HG03378 (cell line): ENCODE measurements around the gene NAP1L1.

ENCODE experiments used
- ATAC-seq: cut with Tn5 transposase; IDR thresholded peaks from one replicate; pipeline ENCODE4 v1.9.1; 2021; ENCODE audit warnings: mild to moderate bottlenecking, moderate library complexity; ENCODE audit not compliant: unreplicated experiment

The NAP1L1 gene

DNA sequence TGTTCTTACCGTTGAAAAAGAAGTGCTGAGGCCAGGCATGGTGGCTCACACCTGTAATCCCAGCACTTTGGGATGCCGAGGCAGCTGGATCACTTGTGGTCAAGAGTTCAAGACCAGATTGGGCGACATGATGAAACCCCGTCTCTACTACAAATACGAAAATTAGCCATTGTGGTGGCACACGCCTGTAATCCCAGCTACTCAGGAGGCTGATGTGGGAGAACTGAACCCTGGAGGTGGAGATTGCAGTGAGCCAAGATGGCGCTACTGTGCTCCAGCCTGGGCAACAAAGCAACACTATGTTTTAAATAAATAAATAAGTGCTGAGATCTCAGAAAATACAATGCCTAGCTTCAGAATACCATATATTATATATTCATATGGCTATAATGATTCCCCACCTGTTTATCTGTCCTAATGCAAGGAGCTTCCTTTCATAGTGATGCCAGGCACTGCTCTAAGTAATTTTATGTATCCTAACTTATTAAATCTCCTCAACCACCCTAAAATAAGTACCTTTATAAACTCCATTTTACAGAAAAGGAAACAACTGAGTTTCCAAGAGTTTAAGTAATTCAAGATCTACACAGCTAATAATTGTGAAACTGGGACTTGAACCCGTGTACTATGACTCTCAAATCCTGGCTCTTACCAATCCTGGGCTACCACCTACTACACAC is 60.2 kb downstream of the NAP1L1 start:
- ATAC-seq = no peak

DNA sequence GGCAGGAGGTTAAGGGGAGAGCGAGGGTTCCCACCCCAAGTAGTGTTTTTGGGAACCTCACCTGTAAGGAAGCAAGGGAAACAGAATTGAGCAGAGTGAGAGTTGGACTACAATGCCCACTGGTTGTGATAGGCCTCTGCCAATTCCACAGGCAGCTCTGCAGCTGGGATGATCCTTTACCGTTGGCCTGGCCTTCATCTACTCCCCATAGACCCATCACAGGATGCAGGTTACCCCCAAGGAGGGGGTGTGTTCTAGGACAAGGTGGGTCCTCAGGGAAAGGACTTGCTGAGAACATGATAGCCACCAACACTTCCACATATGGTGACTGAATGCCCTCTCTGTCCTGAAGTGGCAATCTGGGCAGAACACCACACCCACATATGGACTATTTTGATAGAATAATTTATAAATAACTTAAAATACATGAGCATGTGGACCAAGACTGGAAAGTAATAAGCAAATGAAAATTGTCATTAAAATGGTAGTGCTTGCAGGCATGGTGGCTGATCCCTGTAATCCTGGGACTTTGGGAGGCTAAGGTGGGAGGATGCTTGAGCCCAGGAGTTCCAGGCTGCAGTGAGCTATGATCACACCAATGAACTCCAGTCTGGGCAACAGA is 61.3 kb downstream of the NAP1L1 start:
- no peak for ATAC-seq

GRCh38 chr12:76022506-76022905 is 62.0 kb downstream of the NAP1L1 start:
- ATAC-seq = no peak

- ATAC-seq = peak; percentile 66
Measured at GRCh38 chr12:76020731-76021672, 63.5 kb downstream of the NAP1L1 start.

GRCh38 chr12:76020281-76020680 is 64.2 kb downstream of the NAP1L1 start:
- peak; percentile 57 for ATAC-seq

DNA sequence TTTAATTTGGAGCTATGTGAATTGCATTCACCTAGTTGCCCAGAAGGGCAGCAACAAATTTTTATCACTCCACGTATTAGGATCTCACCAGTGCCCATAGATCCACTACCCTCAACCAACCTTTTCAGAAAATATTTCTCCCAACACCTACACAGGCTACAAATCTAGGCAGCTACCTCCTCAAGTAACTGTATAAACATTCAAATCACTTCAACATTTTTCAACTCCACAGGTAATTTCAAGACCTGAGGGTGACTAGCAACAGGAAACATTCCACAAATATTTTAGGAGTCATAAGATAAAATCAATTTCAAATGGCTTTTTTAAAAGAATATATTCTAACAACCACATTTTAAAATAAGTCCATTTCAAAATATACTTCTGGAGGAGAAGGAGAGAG is 65.8 kb downstream of the NAP1L1 start:
- ATAC-seq = no peak

GRCh38 chr12:76018111-76018510 is 66.4 kb downstream of the NAP1L1 start:
- ATAC-seq = no peak

GRCh38 chr12:76014007-76014406 is 70.5 kb downstream of the NAP1L1 start:
- ATAC-seq = no peak

DNA sequence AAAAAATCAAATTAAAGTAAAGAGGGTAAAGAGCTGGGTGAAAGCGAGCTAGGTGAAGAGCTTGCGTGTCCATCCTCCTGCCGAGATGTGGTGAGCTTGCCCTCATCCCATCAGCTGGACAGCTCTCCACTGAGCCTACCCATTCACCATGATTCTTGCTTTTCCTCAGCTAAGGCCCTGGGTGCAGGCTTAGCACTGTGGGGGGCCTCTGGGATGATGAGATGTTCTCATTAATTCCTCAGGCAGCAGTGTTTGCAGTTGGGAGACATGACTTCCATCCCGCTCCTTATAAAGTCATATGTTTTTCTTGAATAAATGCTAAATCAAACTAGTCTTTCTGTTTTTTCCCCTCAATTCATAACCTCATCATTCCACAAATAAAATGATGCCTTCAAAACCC is 70.9 kb downstream of the NAP1L1 start:
- ATAC-seq = no peak

GRCh38 chr12:76012644-76013043 is 71.8 kb downstream of the NAP1L1 start:
- no peak for ATAC-seq

DNA sequence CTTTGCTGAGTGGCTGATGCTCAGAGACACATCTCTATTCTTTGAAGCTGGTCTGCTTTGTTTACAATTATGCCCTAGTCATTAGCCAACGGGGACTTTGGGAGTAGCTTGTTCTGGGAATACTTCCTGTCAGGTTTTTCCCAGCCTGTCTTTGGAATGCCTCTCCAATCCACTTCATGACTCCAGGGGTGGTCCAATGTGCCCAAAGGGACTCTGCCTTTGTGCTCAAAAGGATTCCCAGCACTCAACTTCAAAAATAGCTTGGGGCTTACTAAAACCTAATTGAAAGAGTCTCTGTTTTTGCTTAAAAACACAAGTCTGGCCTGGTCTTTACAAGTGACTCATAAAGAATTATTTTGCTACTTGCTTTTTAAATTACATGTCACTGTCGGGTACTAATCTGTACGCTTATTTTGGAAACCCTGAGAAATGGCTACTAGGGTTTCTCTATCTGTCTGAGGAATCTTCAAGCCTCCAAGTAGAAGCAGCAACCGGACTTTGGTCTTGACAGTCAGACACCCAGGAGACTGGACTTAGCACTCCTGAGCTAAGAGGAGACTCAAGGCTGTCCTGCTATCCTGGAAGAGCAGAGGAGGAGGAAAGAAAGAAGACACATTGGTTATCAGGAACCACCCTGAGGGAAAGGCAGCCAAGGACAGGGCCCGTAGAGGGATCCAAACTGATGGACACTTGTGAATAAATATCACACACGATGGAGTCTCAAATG is 73.6 kb downstream of the NAP1L1 start:
- no peak for ATAC-seq

GRCh38 chr12:76008428-76008827 is 76.1 kb downstream of the NAP1L1 start:
- no peak for ATAC-seq

DNA sequence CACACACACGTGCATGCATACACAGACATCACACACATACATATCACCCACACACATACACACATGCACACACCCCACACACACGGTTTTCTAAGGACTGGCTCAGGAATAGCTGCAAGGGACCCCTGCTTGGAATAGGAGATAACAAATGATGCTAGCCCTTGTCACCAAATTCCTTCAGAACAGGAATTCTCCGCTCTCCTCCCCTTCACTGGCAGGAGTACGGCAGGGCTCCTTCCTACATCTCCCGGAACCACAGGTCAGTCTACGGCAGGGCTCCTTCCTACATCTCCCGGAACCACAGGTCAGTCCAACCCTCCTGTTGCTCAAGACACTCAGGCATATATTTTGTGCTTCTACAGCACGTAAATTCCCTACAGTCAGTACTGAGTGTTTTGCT is 76.8 kb downstream of the NAP1L1 start:
- no peak for ATAC-seq

DNA sequence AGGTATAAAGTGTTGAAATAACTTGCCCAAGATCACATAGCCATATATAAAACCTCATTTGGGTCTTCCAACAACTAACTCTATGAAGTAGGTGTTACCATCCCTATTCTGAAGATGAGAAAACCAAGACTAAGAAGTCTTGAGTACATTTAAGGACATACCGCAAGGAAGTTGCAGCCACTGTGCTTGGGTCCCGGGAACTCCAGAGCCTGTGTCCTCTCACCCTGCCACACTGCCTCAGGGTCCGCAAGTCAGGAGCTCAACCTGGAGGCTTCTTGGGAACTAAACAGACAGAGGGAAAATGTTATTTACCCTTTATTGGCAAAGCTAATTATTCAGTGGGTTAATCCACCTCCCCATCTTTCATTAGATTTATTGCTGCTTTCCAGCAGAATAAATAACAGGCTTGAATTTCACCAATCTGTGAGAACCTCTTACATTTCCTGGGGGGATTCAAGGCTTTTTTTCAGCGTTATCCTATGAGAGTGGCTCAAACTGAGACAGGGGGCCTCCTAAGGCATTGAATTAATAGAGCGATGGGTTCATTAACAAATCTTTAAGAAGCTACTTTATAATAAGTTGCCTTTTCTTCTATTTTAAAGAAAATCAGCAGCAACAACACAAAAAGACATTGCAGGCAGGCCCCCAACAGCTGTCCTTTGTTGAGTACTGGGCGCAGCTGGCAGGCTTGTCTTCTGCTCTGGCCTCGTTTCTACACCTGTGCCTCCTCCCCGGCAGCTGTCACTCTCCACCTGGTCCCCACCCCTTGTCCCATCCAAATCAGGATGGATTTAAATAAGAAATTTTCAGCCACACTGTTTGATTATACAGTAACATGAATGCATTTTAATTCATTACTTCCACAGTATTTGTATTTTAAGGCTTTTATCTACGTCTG is 78.2 kb downstream of the NAP1L1 start:
- no peak for ATAC-seq

DNA sequence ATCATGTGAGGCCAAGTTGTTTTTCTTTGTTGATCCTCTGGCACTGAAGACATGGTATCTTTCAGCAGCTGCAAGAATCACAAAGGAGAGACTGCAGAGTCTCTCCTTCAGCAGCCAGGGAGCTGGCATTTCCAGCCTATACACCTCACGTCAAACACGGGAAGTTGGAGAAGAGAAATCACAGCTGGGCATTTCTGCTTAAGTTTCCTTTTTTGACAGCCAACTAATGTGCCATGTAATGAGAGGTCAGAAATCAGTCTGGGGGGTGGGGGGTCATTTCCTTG is 81.2 kb downstream of the NAP1L1 start:
- no peak for ATAC-seq

DNA sequence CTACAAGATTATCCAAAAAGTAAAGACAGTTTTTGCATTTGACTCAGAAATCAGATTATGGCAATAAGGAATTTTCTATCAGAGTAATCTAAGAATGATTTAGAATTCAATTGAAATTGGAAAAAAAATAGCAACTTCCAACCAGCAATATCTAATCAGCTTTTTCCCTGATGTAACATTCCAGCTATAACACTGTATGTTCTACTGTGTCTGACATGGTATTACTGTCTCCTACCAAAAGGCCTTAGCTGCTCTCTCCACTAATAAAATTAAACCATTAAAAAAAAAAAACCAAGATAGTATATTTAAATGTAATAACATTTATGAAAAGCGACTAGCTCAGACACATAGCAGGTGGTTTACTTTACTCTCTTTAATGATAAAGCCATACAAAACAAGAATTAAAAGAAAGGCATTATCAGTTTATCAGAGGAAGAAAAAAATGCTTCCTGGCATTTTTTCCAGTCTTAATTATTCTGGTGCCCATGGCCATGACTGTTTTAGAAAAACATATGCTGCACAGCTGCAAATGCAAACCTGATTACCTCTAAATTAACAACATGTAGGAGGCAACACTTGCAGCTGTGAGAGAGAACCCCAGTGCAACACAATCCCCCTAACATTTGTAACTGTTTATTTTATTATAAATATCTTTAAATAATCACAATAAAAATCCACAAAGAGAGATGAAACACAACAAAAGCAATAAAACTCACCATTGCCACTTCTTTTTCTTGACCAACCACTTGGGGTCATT is 81.7 kb downstream of the NAP1L1 start:
- ATAC-seq = no peak

DNA sequence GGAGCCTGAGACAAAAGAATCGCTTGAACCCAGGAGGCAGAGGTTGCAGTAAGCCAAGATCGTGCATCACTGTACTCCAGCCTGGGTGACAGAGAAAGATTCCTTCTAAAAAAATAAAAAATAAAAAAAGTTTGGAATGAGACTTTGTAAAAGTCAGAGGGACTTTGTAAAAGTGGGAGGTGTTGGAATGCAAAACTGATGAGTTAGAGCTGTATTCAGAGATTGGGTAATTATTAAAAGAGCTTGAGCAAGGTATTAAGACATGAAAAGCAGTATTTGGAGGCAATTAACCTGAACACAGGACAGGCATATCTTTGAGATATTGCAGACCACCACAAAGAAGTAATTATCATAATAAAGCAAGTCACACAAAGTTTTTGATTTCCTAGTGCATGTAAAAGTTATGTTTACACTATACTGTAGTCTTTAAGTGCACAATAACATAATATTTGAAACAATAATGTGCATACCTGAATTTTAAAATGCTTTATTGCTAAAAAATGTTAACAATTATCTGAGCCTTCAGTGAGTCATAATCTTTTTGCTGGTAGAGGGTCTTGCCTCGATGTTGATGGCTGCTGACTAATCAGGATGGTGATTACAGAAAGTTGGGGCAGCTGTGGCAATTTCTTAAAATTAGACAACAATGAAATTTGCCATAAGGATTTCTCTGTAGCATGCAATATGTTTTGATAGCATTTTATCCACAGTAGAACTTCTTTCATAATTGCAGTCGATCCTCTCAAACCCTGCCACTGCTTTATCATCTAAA is 86.0 kb downstream of the NAP1L1 start:
- ATAC-seq = no peak

GRCh38 chr12:75997658-75998057 is 86.8 kb downstream of the NAP1L1 start:
- ATAC-seq = no peak
